Fibroblast of skin of back (primary cell): ENCODE results near the gene CCDC66. TPM values are rescaled to one million over a fixed set of nuclear protein-coding genes. Genes with fewer than 3 reads are reported as not detected.
"Not testable (repeated sequence)": the region's sequence is repeated elsewhere in the genome, so short reads cannot be mapped to it uniquely, and the experiment has no call there.

Experiments
- DNase-seq: peaks from one replicate; pipeline ENCODE4 v3.0.0-alpha.2; 2013
- polyA plus RNA-seq, 2 experiments: library from polyadenylated mRNA; unstranded; fragments of 120-200 nt; gene quantifications; one replicate each; pipeline ENCODE4 v1.2.1, GENCODE V29; 2013; ENCODE audit not compliant: insufficient read length in 2 of 2

The CCDC66 gene
- 7.0 TPM for polyA plus RNA-seq (2013, experiment 1 of 2; ENCODE audit: insufficient read length)
- 7.3 TPM for polyA plus RNA-seq (2013, experiment 2 of 2; ENCODE audit: insufficient read length)

- DNase-seq = peak; percentile 90
These were observed at the start of gene CCDC66 for GRCh38 chr3:56556908-56557830. Gene CCDC66, plus strand, starts transcription at chr3:56557175. Its CDS starts 68 bp downstream, at chr3:56557243.

- DNase-seq = no peak
These were observed 37.3 kb upstream of the CCDC66 start for GRCh38 chr3:56519641-56520040.

GRCh38 chr3:56522374-56522773, 34.6 kb upstream of the CCDC66 start:
- no peak for DNase-seq

GRCh38 chr3:56525291-56525690, 31.7 kb upstream of the CCDC66 start:
- no peak for DNase-seq

GRCh38 chr3:56536735-56537134, 20.2 kb upstream of the CCDC66 start:
- no peak for DNase-seq

GRCh38 chr3:56547486-56547885, 9.5 kb upstream of the CCDC66 start:
- DNase-seq = no peak

- no peak for DNase-seq
These were observed 826 bp downstream of the CCDC66 start for GRCh38 chr3:56557831-56558170.

GRCh38 chr3:56573501-56573900, 16.5 kb downstream of the CCDC66 start:
- no peak for DNase-seq

- DNase-seq = not testable (repeated sequence)
These were observed 25.0 kb downstream of the CCDC66 start for GRCh38 chr3:56581941-56582340.

GRCh38 chr3:56584275-56584674, 27.3 kb downstream of the CCDC66 start:
- DNase-seq = not testable (repeated sequence)

GRCh38 chr3:56590814-56591213, 33.8 kb downstream of the CCDC66 start:
- DNase-seq = no peak

GRCh38 chr3:56591262-56591661, 34.3 kb downstream of the CCDC66 start:
- no peak for DNase-seq

- no peak for DNase-seq
These were observed 36.6 kb downstream of the CCDC66 start for GRCh38 chr3:56593455-56594158.

- no peak for DNase-seq
These were observed 39.2 kb downstream of the CCDC66 start for GRCh38 chr3:56595975-56596840.

- not testable (repeated sequence) for DNase-seq
These were observed 51.5 kb downstream of the CCDC66 start for GRCh38 chr3:56608479-56608878.

- no peak for DNase-seq
These were observed 53.8 kb downstream of the CCDC66 start for GRCh38 chr3:56610669-56611335.

- no peak for DNase-seq
These were observed 54.4 kb downstream of the CCDC66 start for GRCh38 chr3:56611364-56611763.

GRCh38 chr3:56612146-56612545, 55.2 kb downstream of the CCDC66 start:
- no peak for DNase-seq

- DNase-seq = no peak
These were observed 56.0 kb downstream of the CCDC66 start for GRCh38 chr3:56613016-56613415.

- no peak for DNase-seq
These were observed 59.6 kb downstream of the CCDC66 start for GRCh38 chr3:56616478-56617006.

GRCh38 chr3:56620371-56620770, 63.4 kb downstream of the CCDC66 start:
- DNase-seq = no peak

GRCh38 chr3:56621681-56622080, 64.7 kb downstream of the CCDC66 start:
- no peak for DNase-seq
